Heart left ventricle (tissue), 13 donors: ENCODE results near the gene FABP1.

Source experiments
- POLR2A ChIP-seq, 2 donors: fragments of 450-650 bp; IDR thresholded peaks; one replicate each; pipeline ENCODE4 v1.6.1; 2017; ENCODE audit warnings: antibody characterized with exemption in 2 of 2, mild to moderate bottlenecking in 2 of 2, moderate library complexity in 2 of 2
- TF ChIP-seq, protein P1 (sequence below), 12 donors: fragments of 200-600 bp; sonication (generic) in 4 of 12; IDR thresholded peaks; one replicate each; pipeline versions ENCODE4 v1.5.0 to v1.8.0; 2018 to 2022; ENCODE audit warnings: antibody characterized with exemption in 12 of 12, mild to moderate bottlenecking in 5 of 12
- donor health status: ischemic (EF 13 %, LVEDD 7.1; RV severe dilation, severe dysfunction).
- donor health status: DM: no; HTN: yes; CAD: no.
- donor health status: DM: no; HTN: no; CAD: no.
- donor health status: ischemic (EF 25% LVEDD 6.9; RV normal size, moderate dysfunction).
- donor health status: ischemic (EF 25% LVEDD 5.7; RV mildly dilated, moderate dysfunction).
- donor health status: ischemic (EF 35%, LVEDD 5.7; RV mildly dilated, moderate dysfunction).
- donor health status: nonischemic (EF 11% LVEDD 7.7; RV severe dilation, severe dysfunction).
- donor health status: DM: yes; HTN: yes; CAD: no.
- donor health status: PGD.
- donor health status: ischemic (EF 29% LVEDD 5.4; RV normal size, mild dysfunction).
- donor health status: nonischemic (EF 23%, LVEDD 6.1; RV moderate dilation, normal function).

GRCh38 chr2:88078643-88079172, 49.2 kb downstream of the FABP1 start:
- no peak for TF ChIP-seq POLR2A (IDR thresholded peaks at IDR 0.05)
- TF ChIP-seq, protein P1, sequence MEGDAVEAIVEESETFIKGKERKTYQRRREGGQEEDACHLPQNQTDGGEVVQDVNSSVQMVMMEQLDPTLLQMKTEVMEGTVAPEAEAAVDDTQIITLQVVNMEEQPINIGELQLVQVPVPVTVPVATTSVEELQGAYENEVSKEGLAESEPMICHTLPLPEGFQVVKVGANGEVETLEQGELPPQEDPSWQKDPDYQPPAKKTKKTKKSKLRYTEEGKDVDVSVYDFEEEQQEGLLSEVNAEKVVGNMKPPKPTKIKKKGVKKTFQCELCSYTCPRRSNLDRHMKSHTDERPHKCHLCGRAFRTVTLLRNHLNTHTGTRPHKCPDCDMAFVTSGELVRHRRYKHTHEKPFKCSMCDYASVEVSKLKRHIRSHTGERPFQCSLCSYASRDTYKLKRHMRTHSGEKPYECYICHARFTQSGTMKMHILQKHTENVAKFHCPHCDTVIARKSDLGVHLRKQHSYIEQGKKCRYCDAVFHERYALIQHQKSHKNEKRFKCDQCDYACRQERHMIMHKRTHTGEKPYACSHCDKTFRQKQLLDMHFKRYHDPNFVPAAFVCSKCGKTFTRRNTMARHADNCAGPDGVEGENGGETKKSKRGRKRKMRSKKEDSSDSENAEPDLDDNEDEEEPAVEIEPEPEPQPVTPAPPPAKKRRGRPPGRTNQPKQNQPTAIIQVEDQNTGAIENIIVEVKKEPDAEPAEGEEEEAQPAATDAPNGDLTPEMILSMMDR (IDR thresholded peaks at IDR 0.05), result no peak
